HG02588 (cell line): ENCODE results near the gene CTNND2.
"Not testable (repeated sequence)": the region's sequence is repeated elsewhere in the genome, so short reads cannot be mapped to it uniquely, and the experiment has no call there.

Source experiments
- ATAC-seq: cut with Tn5 transposase; IDR thresholded peaks from one replicate; pipeline ENCODE4 v1.9.1; 2021; ENCODE audit warnings: mild to moderate bottlenecking, moderate library complexity; ENCODE audit not compliant: unreplicated experiment

CTNND2 gene

DNA sequence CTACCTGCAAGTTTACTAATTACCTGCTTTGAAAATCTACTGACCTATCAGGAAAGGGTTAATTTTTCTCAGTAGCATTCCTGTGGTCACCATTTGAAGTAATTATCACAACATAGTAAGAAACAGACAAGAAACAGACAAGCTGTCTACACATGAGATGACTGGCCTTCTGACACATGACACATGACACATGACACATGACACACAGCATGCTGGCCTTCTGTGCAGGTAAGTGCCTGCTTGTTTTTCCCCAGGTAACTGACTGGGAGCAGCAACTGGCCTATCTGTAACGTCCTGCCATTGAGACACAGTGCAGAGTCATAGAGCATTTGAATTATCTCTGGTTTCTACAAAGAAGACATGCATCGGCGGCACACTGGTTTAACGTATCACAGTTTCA is 222.4 kb downstream of the CTNND2 start:
- no peak for ATAC-seq

DNA sequence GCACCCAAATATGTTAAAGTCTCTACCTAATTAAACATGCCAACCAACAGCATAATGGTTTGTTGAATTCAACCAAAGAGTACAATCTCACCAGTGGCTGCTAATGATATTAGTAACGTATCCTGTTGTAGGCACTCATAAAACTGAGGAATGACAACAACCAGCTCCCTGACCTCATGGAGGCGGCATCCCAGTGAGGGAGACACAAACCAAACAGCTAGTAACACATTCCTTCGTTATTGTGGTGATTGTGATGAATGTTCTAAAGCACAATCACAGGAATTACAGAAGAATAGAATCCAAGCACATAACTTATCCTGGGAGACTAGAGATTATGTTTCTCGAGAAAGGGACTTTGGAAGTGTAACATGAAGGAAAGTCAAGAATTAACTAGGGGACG is 224.6 kb downstream of the CTNND2 start:
- ATAC-seq: no peak

DNA sequence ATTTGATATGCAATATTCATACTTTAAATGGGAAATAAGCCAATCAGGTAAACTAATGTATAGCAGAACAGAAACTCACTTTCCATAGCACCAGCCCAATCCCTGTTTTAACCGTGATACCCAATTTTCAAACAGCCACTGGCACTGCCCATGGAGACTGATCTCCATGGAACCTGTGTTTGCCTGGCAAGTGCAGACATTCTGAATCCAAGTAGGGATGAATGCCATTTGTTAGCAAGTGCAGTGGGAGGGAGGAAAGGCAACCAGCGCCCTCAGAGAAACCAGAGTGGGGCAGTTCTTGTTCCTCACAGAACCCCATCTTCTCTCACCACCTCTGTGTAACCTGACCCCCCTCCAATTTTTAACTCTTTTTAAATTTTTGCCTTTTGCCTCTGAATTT is 229.1 kb downstream of the CTNND2 start:
- ATAC-seq: no peak

DNA sequence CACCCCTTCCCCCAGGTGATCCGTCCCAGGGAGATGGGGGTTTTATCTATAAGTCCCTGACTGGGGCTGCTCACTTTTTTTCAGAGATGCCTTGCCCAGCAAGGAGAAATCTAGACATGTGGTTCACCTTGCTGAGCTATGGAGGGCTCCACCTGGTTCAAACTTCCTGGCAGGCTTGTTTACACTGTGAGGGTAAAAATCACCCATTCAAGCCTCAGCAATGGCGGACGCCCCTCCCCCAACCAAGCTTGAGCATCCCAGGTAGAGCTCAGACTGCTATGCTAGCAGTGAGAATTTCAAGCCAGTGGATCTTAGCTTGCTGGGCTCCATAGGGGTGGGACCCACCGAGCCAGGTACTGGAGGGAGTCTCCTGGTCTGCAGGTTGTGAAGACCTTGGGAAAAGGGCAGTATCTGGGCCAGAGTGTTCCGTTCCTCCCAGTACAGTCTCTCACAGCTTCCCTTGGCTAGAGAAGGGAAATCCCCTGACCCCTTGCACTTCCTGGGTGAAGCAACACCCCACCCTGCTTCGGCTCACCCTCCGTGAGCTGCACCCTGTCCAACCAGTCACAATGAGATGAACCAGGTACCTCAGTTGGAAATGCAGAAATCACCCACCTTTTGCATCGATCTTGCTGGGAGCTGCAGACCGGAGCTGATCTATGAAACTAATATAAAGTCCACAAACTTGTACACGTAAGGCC is 231.7 kb downstream of the CTNND2 start:
- no peak for ATAC-seq

DNA sequence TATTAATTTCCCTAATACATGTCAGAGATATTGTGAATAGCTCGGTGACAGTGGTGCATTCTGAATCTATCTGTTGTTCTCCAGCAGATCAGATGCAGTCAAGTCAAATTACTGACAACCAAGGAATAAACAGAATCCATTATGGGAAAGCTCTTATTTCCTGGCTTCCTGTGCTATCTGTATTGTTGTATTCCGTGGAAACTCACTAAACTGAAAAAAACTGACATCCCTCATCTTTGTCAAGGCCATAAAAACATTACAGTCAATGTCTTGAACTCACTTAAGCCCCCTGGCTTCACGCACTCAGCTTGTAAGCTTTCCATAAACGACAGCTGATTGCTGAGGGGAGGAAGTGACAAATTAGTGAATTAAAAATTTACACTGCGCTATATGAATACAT is 245.9 kb downstream of the CTNND2 start:
- ATAC-seq: no peak

DNA sequence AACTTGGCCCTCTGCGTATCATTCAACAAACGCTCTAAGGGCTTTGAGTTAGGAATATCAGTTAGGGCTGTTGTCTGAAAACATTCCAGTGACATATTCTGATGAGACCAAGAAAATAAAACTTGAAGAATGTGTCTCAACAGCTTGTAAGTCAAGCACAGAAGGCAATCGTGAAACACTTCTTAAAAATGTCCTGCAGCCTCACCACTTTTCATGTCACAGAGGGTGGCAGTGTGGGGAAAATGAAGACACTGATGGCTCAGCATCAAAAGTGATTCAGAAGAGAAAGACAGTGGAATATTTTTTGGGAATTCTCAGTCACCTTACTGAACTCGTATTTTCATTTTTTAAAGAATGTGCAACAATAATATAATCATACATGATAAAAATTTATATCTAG is 247.3 kb downstream of the CTNND2 start:
- ATAC-seq: no peak

DNA sequence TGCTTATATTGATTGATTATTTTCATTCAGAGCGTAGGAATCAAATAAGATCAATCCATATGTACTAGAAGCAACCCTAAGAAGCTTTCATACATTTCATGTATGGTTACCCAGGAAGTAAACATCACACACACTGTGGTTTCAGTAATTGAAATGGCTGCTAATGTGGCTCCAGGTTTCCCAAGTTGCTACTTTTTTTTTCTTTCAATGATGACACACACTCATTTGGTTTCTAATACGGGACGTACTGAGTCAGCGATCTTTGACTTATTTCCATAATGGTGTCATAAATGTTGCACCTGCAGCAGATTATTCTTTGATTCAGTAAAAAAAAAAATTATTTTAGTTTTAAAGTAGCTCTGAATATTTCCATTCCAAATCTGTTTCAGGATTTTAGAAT is 248.6 kb downstream of the CTNND2 start:
- no peak for ATAC-seq

DNA sequence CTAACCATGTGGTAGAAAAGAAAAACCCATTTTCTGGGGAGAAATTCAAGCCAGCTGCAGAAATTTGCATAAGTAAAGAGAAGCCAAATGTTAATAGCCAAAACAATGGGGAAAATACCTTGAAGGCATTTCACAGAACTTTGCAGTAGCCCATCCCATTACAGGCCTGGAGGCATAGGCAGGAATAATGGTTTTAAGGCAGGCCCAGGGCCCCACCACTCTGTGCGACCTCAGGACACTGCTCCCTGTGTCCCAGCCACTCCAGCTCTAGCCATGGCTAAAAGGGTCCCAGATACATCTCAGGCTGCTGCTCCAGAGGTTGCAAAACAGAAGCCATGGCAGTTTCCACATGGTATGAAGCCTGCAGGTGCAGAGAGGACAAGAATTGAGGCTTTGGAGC is 253.3 kb downstream of the CTNND2 start:
- ATAC-seq: no peak

DNA sequence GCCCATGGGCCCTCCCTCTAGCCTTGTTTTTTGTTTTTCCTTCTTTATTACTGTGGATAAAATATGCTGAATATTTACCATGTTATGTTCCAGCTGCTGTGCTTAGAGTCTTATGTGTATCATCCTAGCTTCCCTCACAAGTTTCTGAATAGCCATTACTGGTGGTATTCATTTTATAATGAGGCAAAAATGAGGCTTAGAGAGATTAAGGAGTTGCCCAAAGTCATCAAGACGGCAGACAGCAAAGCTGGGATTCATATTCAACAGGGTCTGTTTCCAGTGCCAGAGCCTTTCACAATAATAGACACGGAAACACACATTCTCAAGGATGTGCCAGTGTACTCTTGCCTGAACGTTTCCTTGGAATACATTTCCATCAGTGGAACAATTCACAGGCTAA is 258.1 kb downstream of the CTNND2 start:
- no peak for ATAC-seq

DNA sequence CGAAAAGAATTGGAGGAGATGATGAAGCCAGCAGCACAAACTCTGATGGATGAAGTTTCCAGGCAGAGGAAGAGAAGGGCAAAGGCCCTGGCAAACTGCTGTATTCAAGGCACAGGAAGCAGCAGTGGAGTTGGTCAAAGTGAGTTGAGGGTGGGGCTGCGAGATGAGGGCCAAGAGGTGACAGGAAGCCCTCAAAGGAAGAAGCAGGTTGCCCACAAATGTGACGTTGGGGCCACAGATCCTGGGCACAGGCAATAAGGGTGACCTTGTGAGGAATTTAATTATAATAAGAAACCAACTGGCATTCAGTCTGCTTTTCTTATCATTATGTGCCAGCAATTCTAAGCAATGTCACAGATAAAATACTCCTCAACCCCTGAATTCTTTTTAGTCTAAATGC is 261.8 kb downstream of the CTNND2 start:
- no peak for ATAC-seq

DNA sequence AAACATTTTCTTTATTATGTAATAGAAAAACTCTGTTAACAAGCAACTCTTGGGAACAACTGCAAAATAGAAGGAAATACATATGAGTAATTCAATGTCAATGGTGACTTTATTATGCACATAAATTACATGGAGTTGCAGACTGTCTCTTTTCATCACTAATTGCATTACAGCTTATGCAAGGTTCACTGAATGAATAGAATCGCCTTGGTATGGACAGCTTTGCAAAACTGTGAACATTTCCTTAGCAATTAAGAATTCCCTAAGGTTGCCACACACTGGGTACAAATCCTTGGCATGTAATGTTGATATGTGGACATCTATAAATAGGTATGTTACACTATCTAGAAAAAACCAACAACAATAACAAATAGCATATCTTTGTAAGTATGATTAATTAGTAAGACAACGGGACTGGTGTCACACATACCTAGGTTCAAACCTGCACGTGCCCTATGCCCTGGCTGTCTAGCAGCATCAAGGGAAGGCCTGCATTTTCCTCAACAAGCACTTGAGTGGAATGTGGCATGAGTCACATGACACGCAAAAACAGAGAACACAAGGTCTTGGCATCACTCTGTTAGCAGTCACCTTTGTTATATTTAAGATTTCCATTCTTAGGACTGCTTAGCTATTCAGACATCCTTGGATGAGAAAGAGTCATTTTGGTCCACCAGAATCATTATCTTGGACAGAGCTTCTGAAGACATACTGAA is 263.9 kb downstream of the CTNND2 start:
- no peak for ATAC-seq

DNA sequence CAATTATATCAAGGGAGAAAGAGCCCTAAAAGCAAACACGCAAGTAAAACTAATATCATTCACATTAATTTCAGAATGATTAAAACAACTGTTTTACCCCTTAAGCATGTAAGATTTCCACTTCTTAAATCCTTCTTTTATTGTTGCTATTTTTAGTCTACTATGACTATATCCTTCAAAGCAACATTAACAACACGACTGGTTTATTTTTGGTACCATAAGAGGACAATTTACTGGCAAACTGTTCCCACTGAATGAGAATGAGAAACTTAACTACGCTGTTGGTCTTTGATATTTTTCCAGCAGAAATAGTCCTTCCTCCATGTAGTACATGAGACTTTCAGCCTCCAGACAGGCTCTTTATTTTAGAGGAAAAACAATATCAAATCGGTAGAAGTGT is 281.5 kb downstream of the CTNND2 start:
- no peak for ATAC-seq

DNA sequence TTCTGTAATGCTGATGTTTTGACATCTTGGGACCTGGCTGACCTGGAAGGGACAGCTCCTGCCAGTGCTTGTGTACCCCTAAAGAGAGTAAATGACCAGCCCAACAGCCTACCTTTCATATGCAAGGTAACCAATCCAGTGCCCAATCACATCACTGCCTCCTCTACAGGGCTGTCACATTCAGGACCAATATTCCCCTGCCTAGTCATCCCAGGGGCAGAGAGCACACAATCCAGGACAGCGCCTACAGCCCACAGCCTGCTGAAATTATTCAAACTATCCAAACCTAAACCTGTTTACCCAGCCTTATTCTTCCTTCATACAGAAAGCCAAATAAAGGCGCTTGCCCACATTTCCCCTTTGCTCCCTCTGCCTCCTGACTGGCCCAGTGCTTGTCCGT is 284.1 kb downstream of the CTNND2 start:
- no peak for ATAC-seq

DNA sequence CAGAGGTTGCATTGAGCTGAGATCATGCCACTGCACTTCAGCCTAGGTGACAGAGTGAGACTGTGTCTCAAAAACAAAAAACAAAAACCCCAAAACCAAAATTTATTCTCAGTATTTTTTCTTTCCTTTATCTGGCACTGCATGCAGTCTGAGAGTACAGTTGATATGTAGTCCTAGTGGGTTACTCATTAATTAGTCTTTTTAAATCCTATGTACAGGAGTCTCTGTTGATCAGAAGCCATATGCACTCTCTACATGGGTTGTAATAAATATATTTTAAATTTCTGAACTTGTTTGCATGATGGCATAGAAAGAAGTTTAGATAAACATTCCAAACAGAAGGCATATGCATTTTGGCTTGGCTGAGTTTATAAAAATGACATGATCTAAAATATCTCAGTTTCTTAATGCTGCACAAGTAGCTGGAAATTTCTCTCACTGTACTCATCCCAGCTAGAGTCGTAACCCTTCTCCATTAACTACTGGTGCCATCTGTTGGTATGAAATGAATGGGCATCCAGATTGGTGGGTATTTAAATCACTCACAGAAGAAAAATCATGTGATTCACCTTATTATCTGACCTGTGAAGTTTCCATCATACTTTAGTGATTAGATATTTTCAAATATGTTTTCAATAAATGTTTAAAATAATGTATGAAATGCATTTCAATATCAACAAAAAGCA is 284.8 kb downstream of the CTNND2 start:
- no peak for ATAC-seq

DNA sequence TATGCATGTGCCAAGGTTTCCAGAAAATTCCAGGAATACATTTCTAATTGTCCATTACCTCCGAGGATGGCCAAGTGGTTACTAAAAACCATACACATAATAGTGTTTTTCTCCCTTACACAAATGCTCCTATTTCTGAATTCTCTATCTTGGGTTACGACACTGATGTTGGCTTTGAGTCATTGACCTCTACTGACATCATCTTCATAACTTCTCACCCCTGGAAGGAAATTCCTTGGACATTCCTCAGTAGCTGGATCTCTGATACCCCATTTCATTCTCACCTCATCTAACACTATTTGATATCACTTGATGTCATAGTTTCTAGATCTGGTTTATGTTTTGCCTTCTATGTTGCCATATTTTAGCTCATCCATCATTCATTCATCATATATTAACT is 287.2 kb downstream of the CTNND2 start:
- ATAC-seq: no peak

DNA sequence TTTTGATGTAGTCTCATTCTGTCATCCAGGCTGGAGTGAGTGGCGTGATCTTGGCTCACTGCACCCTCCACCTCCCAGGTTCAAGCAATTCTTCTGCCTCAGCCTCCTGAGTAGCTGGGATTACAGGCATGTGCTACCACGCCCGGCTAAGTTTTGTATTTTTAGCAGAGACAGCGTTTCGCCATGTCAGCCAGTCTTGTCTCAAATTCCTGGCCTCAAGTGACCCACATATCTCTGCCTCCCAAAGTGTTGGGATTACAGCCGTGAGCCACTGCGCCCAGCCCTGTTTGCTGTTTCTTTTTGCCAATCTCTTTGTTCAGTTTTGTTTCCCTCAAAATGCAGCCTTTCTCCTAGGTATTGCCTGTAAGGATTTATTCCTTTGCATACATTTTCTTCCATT is 287.6 kb downstream of the CTNND2 start:
- ATAC-seq: not testable (repeated sequence)

DNA sequence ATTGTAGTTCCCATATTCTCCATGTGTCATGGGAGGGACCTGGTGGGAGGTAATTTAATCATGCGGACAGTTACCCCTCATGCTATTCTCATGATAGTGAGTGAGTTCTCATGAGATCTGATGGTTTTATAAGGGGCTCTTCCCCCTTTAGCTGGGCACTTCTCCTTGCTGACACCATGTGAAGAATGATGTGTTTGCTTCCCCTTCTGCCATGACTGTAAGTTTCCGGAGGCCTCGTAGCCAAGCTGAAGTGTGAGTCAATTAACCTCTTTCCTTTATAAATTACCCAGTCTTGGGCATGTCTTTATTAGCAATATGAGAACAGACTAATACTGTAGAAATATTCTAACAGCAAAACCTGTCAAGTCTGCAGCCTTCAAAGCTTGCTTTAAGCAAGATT is 293.2 kb downstream of the CTNND2 start:
- ATAC-seq: no peak

DNA sequence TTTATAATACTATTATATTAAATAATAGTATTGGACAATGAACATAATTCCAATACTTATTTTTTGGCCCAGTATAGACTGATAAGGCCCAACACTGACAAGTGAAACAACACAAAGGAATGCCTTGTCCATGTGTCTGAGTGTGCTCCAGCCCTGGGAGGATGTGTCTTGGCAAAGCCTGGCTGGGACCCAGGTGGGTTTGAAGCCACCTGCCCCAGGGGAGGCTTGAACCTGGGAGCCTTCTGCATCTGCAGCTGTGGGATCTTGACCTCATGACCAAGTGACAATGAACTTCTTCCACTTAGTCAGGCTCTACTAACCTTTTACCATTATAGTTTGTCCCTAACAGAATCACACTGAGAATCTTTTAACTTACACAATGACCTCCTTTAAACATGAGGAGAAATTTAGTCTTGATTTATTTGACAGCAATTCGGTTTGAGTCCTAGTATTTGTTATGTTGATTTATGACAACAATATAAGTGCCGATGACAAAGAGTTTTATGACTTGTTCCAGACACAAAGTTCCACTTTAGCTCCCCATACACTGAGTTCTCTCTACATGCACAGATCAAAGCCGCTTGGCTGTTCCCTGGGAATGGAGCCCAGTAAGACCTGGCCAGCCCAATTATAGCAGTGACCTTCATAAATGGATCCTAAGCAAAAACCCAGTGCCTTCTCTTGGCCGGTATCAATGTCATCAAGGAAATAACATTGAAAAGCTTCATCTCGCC is 294.5 kb downstream of the CTNND2 start:
- no peak for ATAC-seq

DNA sequence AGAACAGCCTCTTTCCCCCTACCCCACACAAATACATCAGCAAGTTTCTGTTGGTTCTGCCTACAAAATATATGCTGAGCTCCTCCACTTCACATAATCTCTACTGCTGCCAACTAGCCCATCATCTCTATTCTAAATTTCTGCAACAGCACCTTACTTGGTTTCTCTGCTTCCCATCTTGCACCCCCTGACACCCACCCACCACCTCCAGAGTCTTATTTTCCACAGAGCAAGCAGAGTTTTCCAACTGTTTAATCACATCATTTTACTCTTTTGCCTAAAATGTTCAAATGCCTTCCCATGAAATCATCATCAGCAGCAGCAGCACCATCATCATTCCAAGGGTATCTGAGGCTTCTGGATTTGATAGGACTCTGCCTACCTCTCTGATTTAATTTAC is 295.7 kb downstream of the CTNND2 start:
- ATAC-seq: no peak

DNA sequence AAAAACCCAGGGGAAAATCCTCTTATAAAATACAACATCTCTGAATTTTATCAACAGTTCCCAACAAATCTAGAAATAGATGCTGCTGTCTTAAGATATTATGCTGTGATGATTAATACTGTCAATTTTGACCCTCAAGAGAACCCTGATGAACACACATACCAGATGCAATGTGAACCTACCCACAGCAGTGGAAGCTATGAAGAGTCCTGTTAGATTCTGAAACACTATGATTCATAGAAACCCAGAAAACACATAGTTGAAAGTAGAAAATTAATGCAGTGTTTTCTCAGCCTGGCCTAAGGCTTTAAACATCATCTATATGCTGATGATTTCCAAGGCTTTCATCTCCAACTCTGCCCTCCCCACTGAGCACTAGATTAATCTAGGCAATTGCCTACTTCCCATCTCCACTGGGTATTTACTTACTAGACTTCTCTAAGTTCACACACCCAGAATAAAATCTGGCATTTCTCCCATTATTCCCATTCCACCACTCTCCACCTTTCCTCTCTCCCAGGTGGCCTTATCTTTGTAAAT is 296.2 kb downstream of the CTNND2 start:
- no peak for ATAC-seq

DNA sequence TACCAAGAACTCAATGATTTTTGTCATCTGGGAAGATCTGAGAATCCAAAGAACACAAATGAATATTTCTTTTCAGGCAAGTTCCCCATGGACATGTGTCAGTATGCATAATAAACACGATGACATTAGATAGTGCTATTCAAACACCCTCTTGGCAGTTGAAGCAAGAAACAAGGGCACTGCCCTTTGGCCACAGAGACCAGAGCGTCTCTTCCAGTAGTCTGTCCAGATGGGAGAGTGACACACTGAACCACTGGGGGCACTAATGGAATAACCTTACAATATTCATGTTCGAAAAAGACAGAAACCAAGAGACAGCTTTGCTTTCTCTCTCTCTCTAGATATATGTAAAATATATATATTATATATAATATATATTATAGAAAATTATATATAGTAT is 301.9 kb downstream of the CTNND2 start:
- ATAC-seq: no peak
